Osteoblast (primary cell): ENCODE data around the gene HCN2. TPM values are rescaled to one million over a fixed set of nuclear protein-coding genes. Genes with fewer than 3 reads are reported as not detected.

ENCODE experiments used
- DNase-seq: peaks from one replicate; pipeline ENCODE4 v3.0.0; 2011; ENCODE audit warnings: low spot score, mixed read lengths; ENCODE audit not compliant: insufficient read length; ENCODE audit errors: missing footprints
- H2AFZ ChIP-seq: 2 replicates; pipeline ENCODE4 v1.6.0; 2011; ENCODE audit warnings: mild to moderate bottlenecking, low read length
- H3K27ac ChIP-seq: 2 replicates; pipeline ENCODE4 v1.5.1; 2011; ENCODE audit warnings: mild to moderate bottlenecking, low read depth, low read length, moderate library complexity
- H3K27me3 ChIP-seq: 2 replicates; pipeline ENCODE4 v1.6.0; 2012; ENCODE audit warnings: mild to moderate bottlenecking, control low read depth, inconsistent platforms, low read length, moderate library complexity; ENCODE audit not compliant: insufficient read depth
- H3K36me3 ChIP-seq: 2 replicates; pipeline ENCODE4 v1.5.1; 2011; ENCODE audit warnings: mild to moderate bottlenecking, low read length, control low read depth, moderate library complexity; ENCODE audit not compliant: insufficient read depth
- H3K4me1 ChIP-seq: 2 replicates; pipeline ENCODE4 v1.5.1; 2011; ENCODE audit warnings: mild to moderate bottlenecking, low read length, control low read depth, moderate library complexity; ENCODE audit not compliant: insufficient read depth
- H3K4me2 ChIP-seq: 2 replicates; pipeline ENCODE4 v1.6.0; 2011; ENCODE audit warnings: mild to moderate bottlenecking, low read length; ENCODE audit not compliant: insufficient read depth
- H3K4me3 ChIP-seq: fragments of 200-600 bp; sonication (generic); 3 replicates; pipeline ENCODE4 v1.5.1; 2012; ENCODE audit warnings: mild to moderate bottlenecking, low read length, inconsistent platforms; ENCODE audit not compliant: insufficient read depth
- H3K79me2 ChIP-seq: 2 replicates; pipeline ENCODE4 v1.6.0; 2012; ENCODE audit warnings: mild to moderate bottlenecking, low read length, control low read depth, inconsistent platforms; ENCODE audit not compliant: insufficient read depth
- H3K9me3 ChIP-seq: 2 replicates; pipeline ENCODE4 v1.5.1; 2011; ENCODE audit warnings: low read depth, low read length, control low read depth
- H4K20me1 ChIP-seq: 2 replicates; pipeline ENCODE4 v1.6.0; 2012; ENCODE audit warnings: mild to moderate bottlenecking, low read length, control low read depth; ENCODE audit not compliant: insufficient read depth
- CTCF ChIP-seq: IDR thresholded peaks from 2 replicates; pipeline ENCODE4 v1.5.1; 2011; ENCODE audit warnings: mild to moderate bottlenecking, low read depth, low read length, moderate library complexity; ENCODE audit errors: extremely low read depth
- total RNA-seq: library from RNA; depleted of rRNA; stranded (reverse); fragments of >200 nt; gene quantifications from 2 replicates; pipeline ENCODE4 v1.2.3, GENCODE V29; 2012

The HCN2 gene
- total RNA-seq, 1 donor = 1.4 TPM

GRCh38 chr19:542173-542866 is 47.4 kb upstream of the HCN2 start:
- peaks cover 12% of the 10 kb centered on the region for H4K20me1 ChIP-seq
- H3K4me1 ChIP-seq = no peaks in the 10 kb centered on the region
- H3K27ac ChIP-seq = no peak overlapping the region
- H3K9me3 ChIP-seq = no peaks in the 10 kb centered on the region
- peak; percentile 70 for DNase-seq
- H3K27me3 ChIP-seq = no peaks in the 10 kb centered on the region
- H3K36me3 ChIP-seq = peaks cover 3% of the 10 kb centered on the region
- TF ChIP-seq CTCF = no peak
- no peak overlapping the region for H3K4me2 ChIP-seq
- H2AFZ ChIP-seq = no peak overlapping the region
- no peak overlapping the region for H3K4me3 ChIP-seq
- H3K79me2 ChIP-seq = peaks cover 15% of the 10 kb centered on the region

GRCh38 chr19:543910-544608 is 45.6 kb upstream of the HCN2 start, which contains the start of gene GZMM:
Gene GZMM (plus strand): TSS chr19:544053. CDS start chr19:544072, 19 bp downstream.
- Histone ChIP-seq H3K79me2 (peaks cover 4% of the 10 kb centered on the region), H3K9me3 (no peaks in the 10 kb centered on the region), H3K36me3 (no peaks in the 10 kb centered on the region), H3K4me2 (no peak within 1 kb of the TSS), H3K4me1 (no peaks in the 10 kb centered on the region), H2AFZ (no peak within 1 kb of the TSS), H4K20me1 (peaks cover under 1% of the 10 kb centered on the region), H3K27me3 (no peaks in the 10 kb centered on the region), H3K4me3 (no peak within 1 kb of the TSS), H3K27ac (no peak within 1 kb of the TSS)
- DNase-seq = peak; percentile 88
- no peak for TF ChIP-seq CTCF

- H2AFZ ChIP-seq = no peak overlapping the region
- H3K4me3 ChIP-seq = no peak overlapping the region
- no peaks in the 10 kb centered on the region for H3K9me3 ChIP-seq
- TF ChIP-seq CTCF = no peak
- no peaks in the 10 kb centered on the region for H3K79me2 ChIP-seq
- H4K20me1 ChIP-seq = no peaks in the 10 kb centered on the region
- no peak overlapping the region for H3K4me2 ChIP-seq
- H3K27me3 ChIP-seq = no peaks in the 10 kb centered on the region
- H3K4me1 ChIP-seq = no peaks in the 10 kb centered on the region
- H3K27ac ChIP-seq = no peak overlapping the region
- DNase-seq = no peak
- H3K36me3 ChIP-seq = no peaks in the 10 kb centered on the region
These were observed 42.6 kb upstream of the HCN2 start for GRCh38 chr19:547117-547516.
